ENCODE results near the gene MCL1.
A peak's percentile ranks its signal among the peaks of the same experiment; 100 is the strongest.
"Not testable (repeated sequence)": the region's sequence is repeated elsewhere in the genome, so short reads cannot be mapped to it uniquely, and the experiment has no call there.

The MCL1 gene

GRCh38 chr1:150578272-150579109 is 919 bp downstream of the MCL1 start:
- Mint-ChIP-seq H3K27ac (peak overlapping the region; percentile 96 to 100), H3K9me3 (no peaks in the 10 kb centered on the region), H3K27me3 (no peaks in the 10 kb centered on the region), H3K4me1 (peaks cover 38% of the 10 kb centered on the region), H3K4me3 (peak overlapping the region; percentile 85 to 93)
- DNase-seq (peak; percentile 51 to 69), ATAC-seq (peak; percentile 8)

- Mint-ChIP-seq H3K4me1 (peaks cover 46% of the 10 kb centered on the region), H3K27ac (peak overlapping the region; percentile 96 to 100), H3K27me3 (no peaks in the 10 kb centered on the region), H3K4me3 (peak overlapping the region; percentile 85 to 93), H3K9me3 (no peaks in the 10 kb centered on the region)
- ATAC-seq: no peak
- no peak for DNase-seq
Measured at GRCh38 chr1:150577557-150578271, 1.7 kb downstream of the MCL1 start.

DNA sequence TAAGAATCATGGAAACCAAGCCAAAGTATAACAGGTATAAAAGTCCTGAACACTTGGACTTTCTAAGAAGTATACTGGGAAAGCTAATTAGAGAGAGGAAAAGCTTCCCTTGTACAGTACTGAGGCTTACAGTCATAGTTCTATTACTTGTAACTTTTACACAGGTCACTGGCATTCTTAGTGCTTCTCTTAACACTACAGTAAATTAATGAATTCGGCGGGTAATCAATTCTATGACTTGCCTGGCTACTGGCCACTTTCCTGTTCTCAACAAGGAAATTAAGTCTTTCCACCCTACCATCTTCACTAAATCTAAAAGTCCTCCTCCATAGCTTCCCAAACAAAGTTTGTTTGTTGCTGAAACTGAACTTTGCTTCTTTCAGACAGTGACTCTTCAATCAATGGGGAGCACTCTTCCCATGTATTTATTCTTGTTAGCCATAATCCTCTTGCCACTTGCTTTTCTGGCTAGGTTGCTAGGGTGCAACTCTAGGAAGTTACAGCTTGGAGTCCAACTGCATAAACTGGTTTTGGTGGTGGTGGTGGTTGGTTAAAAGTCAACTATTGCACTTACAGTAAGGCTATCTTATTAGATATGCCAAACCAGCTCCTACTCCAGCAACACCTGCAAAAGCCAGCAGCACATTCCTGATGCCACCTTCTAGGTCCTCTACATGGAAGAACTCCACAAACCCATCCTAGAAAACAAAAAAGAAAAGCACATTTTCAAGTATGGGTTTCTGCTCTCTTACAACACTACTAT is 2.4 kb downstream of the MCL1 start:
- Mint-ChIP-seq H3K27ac (peak overlapping the region; percentile 96 to 100), H3K4me3 (peak overlapping the region; percentile 85 to 93), H3K4me1 (peaks cover 47% of the 10 kb centered on the region), H3K27me3 (no peaks in the 10 kb centered on the region), H3K9me3 (no peaks in the 10 kb centered on the region)
- no peak for ATAC-seq
- DNase-seq: no peak

DNA sequence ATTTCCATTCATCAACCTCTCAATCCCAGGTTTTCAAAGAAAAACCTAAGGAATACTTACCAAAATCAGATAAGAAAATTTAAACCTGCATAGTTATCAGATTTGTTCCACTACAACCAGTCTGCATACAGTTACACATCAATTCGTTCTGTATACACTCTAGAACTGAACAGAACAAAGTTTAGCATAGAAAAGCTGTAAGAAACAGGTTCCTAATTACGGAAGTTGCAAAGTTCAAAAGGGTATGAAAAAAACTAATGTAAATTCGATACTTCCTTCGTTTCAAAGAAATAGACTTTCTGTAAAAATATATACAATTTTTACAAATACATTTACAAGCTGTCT is 3.1 kb downstream of the MCL1 start:
- Mint-ChIP-seq H3K27ac (peak overlapping the region; percentile 80 to 100), H3K27me3 (no peaks in the 10 kb centered on the region), H3K4me3 (peak overlapping the region; percentile 93 to 97), H3K4me1 (peaks cover 52% of the 10 kb centered on the region), H3K9me3 (no peaks in the 10 kb centered on the region)
- ATAC-seq: no peak
- DNase-seq: no peak

GRCh38 chr1:150575518-150576366 is 3.7 kb downstream of the MCL1 start:
- DNase-seq (no peak), ATAC-seq (no peak)
- Mint-ChIP-seq H3K4me1 (peaks cover 55% of the 10 kb centered on the region), H3K27ac (peak overlapping the region; percentile 91 to 100), H3K27me3 (no peaks in the 10 kb centered on the region), H3K9me3 (no peaks in the 10 kb centered on the region), H3K4me3 (peak overlapping the region; percentile 93 to 97)

DNA sequence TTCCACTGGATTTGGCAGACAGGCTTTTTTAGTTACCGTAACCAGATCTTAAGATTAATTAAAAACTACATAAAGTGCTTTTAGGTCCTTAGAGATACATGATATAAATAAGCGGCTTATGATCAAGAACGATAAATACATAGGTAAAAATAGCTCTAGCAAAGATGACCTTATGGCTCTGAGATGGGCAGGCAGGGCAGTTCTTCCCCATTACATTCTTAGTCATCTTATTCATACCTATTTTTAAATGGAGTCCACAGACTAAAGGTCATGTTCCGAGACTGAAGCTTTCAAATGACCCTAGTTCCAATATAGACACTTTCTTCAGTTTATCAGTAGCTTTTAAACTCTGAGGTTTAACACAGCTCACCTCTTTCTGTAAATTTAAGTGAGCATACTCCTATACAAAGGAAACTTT is 4.3 kb downstream of the MCL1 start:
- Mint-ChIP-seq H3K4me3 (peak overlapping the region; percentile 93 to 97), H3K27ac (peak overlapping the region; percentile 91 to 92), H3K27me3 (no peaks in the 10 kb centered on the region), H3K9me3 (no peaks in the 10 kb centered on the region), H3K4me1 (peaks cover 55% of the 10 kb centered on the region)
- ATAC-seq (no peak), DNase-seq (no peak)

GRCh38 chr1:150574260-150575071 is 4.9 kb downstream of the MCL1 start:
- no peak for DNase-seq
- Mint-ChIP-seq H3K4me3 (peak overlapping the region; percentile 93 to 97), H3K27ac (peak overlapping the region; percentile 91 to 92), H3K27me3 (no peaks in the 10 kb centered on the region), H3K4me1 (peaks cover 61% of the 10 kb centered on the region), H3K9me3 (no peaks in the 10 kb centered on the region)
- no peak for ATAC-seq

DNA sequence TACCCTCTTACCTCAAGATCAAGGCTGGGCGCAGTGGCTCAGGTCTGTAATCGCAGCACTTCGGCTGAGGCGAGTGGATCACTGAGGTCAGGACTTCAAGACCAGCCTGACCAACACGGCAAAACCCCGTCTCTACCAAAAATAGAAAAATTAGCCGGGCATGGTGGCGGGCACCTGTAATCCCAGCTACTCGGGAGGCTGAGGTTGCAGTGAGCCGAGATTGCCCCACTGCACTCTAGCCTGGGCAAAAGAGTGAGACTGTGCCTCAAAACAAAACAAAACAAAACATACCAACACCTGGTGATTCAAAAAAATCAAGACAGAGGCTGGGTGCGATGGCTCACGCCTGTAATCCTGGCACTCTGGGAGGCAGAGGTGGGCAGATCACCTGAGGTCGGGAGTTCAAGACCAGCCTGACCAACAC is 5.8 kb downstream of the MCL1 start:
- H3K9me3 Mint-ChIP-seq, H3K27me3 Mint-ChIP-seq, ATAC-seq: not testable (repeated sequence)
- Mint-ChIP-seq H3K27ac (peak overlapping the region; percentile 91 to 95), H3K4me3 (peak overlapping the region; percentile 77 to 93), H3K4me1 (peaks cover 69% of the 10 kb centered on the region)
- peak in 1 of 2 donors; percentile 14 for DNase-seq

- peaks cover 74% of the 10 kb centered on the region for H3K4me1 Mint-ChIP-seq
- DNase-seq (no peak), ATAC-seq (no peak)
- peak overlapping the region in 1 of 2 donors; percentile 95 for H3K27ac Mint-ChIP-seq
- no peaks in the 10 kb centered on the region for H3K9me3 Mint-ChIP-seq
- peak overlapping the region; percentile 77 to 93 for H3K4me3 Mint-ChIP-seq
- H3K27me3 Mint-ChIP-seq: no peaks in the 10 kb centered on the region
Measured at GRCh38 chr1:150572918-150573647, 6.3 kb downstream of the MCL1 start.

- peak overlapping the region; percentile 82 to 89 for H3K4me3 Mint-ChIP-seq
- H3K27ac Mint-ChIP-seq: peak overlapping the region; percentile 97 to 98
- no peak for DNase-seq
- ATAC-seq: no peak
- no peaks in the 10 kb centered on the region for H3K9me3 Mint-ChIP-seq
- peaks cover 97% of the 10 kb centered on the region for H3K4me1 Mint-ChIP-seq
- no peaks in the 10 kb centered on the region for H3K27me3 Mint-ChIP-seq
Measured at GRCh38 chr1:150568594-150568966, 10.8 kb downstream of the MCL1 start.

DNA sequence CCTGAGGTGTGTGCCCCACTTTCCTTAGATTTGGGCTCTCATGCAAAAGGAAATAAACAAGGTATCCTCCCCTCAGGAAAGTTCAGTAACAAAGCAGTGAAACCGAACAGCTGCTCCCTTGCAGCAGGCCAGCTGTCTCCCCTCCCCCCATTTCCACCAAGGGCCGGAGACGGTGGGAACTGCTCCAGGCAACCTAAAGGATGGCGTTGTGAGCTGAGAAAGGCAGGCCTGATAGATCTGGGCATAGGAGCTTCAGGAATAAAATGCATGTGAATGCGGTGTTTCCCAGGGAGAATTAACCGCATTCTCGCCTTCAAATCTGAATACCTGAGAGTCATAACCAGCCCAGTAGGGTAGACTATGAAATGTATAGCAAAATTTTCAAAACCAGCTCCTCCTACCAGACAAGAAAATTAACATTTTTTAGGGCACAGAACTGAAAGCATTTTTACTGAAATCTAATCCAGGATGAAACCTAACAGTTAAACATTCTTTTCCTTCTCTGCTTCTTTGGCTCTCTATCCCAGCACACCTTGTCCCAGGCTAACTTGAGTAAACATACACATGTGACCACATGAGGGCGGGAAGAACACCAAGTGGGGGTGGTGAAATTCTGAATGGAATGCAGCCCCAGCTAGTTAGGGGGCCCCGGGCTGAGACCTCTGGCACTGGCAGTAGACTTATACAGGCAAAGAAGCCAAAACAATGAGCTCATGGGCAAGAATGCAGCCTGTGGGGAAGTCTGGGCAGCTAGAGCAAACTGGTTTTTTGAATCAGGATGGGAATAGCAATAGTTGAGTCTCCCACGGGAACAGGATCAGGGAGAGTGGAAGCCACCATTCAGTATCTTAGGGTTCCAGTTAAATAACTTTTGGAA is 11.5 kb downstream of the MCL1 start:
- ATAC-seq (peak; percentile 41), DNase-seq (peak; percentile 61 to 73)
- H3K9me3 Mint-ChIP-seq: no peaks in the 10 kb centered on the region
- no peaks in the 10 kb centered on the region for H3K27me3 Mint-ChIP-seq
- H3K4me3 Mint-ChIP-seq: peak overlapping the region; percentile 82 to 89
- peak overlapping the region; percentile 97 to 98 for H3K27ac Mint-ChIP-seq
- H3K4me1 Mint-ChIP-seq: peaks cover 97% of the 10 kb centered on the region

GRCh38 chr1:150567341-150567716 is 12.1 kb downstream of the MCL1 start:
- Mint-ChIP-seq H3K27ac (peak overlapping the region; percentile 97 to 98), H3K27me3 (no peaks in the 10 kb centered on the region), H3K4me1 (peaks cover 97% of the 10 kb centered on the region), H3K9me3 (no peaks in the 10 kb centered on the region), H3K4me3 (peak overlapping the region; percentile 82 to 89)
- ATAC-seq (peak; percentile 60), DNase-seq (peak; percentile 81 to 84)
